GM19023 (cell line): ENCODE measurements around the gene NGF.
"Not testable (repeated sequence)": the region's sequence is repeated elsewhere in the genome, so short reads cannot be mapped to it uniquely, and the experiment has no call there.

ENCODE experiments used
- ATAC-seq: cut with Tn5 transposase; IDR thresholded peaks from one replicate; pipeline ENCODE4 v1.9.1; 2021; ENCODE audit warnings: mild to moderate bottlenecking, moderate library complexity; ENCODE audit not compliant: unreplicated experiment

The NGF gene

DNA sequence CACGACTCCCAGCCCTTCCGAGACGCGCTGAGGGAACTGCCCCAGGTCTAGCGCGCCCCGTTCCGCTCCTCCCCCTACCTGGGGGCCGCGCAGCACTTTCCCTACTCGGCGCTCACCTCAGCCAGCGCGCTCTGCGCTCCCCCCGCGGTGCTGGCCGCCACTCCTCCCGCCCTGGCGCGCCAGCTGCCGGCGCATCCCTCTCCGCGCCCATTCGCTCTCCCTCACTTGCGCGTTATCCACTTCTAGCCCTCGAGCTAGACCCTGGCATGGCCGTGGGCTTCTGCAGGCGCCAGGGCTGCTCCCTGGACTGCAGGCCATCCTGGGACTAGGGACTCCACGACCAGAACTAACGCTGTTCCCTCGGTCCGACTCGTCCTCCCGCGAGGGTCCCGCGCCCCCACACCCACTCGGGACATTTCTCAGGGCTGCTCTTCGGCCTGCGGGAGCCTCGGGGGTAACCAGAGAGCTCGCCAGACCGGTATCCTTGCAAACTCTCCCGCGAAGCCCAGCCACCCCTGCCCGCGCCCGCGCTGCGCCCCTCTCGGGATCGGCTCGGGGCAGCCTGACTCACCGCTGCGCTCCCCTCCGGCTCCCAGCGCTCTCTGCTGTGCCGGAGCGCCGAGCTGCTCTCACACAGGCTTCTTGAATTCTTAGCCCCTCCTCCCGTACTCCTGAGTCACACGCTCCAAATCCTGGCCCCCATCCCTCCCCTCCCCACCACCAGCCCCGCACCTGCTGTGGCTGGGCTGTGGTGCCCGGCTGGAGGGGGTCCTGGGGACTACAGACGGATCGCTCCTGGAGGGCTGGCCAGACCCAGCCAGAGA is at the start of gene NGF:
NGF (minus strand) TSS at position 617 of the 824 bp plus-strand sequence. CDS start 51,454 bp downstream, outside the sequence.
- ATAC-seq, result no peak

DNA sequence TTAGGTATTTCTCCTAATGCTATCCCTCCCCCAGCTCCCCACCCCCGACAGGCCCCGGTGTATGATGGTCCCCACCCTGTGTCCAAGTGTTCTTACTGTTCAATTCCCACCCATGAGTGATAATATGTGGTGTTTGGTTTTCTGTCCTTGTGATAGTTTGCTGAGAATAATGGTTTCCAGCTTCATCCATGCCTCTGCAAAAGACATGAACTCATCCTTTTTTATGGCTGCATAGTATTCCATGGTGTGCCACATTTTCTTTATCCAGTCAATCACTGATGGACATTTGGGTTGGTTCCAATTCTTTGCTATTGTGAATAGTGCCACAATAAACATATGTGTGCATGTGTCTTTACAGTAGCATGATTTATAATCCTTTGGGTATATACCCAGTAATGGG is 45.4 kb upstream of the NGF start:
- not testable (repeated sequence) for ATAC-seq

GRCh38 chr1:115379943-115380342 is 41.9 kb upstream of the NGF start:
- no peak for ATAC-seq

GRCh38 chr1:115377411-115377810 is 39.4 kb upstream of the NGF start:
- ATAC-seq, result no peak

DNA sequence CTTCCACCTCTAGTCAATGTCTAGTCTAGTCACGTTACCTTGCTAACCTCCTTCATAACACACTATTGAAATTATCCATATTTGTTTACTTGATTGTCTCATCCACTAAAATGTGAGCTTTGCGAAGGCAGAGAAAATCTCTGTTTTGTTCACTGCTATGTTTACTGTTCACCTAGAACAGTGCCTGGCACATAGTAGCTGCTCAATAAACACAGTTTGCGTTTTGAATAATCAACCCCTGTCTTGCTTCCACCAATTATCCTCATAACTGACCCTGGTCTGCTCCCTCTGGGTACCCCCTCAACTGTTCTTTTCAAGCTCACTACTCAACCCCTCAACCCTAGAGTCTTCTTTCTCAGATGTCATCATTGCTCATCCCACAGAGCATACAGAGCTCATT is 36.5 kb upstream of the NGF start:
- no peak for ATAC-seq

DNA sequence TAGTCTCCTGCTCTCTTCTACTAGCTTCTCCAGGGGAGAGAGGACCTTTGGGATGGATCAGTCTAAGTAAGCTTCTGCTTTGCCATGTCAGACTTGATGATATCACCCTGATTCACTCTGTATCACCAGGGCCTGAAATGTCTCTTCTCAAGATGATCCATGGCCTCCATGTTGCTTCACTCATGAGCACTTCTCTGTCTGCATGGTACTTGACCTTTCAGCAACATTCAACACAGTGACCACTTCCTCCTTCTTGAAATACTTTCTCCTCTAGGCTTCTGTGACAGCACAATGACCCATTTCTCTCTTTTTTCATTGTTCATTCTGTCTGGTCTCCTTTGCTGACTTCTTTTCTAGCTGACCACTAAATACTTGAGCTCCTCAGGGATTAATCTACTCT is 35.3 kb upstream of the NGF start:
- ATAC-seq, result no peak

DNA sequence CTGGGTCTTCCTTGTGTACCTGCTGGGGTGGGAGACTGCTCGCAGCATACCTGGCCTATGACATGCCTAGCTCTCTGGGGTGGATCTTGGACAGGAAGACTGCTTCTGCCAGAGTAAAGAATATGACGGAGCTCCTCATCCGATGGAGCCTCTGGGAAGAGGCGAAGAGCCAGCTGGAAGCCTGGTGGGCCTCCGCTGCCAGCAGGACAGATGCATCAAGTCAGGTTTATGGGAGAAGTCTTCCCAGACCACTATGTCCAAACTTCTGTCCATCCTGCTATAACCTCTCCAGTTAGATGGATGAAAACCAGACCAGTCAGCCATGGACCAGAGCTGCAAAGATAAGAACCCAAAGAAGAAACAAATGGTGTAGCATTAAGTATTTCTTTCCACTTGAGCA is 27.7 kb upstream of the NGF start:
- ATAC-seq, result no peak

- no peak for ATAC-seq
Measured at GRCh38 chr1:115364780-115365155, 26.7 kb upstream of the NGF start.

GRCh38 chr1:115364046-115364779 is 26.2 kb upstream of the NGF start:
- ATAC-seq, result no peak

- no peak for ATAC-seq
Measured at GRCh38 chr1:115363171-115363570, 25.1 kb upstream of the NGF start.

DNA sequence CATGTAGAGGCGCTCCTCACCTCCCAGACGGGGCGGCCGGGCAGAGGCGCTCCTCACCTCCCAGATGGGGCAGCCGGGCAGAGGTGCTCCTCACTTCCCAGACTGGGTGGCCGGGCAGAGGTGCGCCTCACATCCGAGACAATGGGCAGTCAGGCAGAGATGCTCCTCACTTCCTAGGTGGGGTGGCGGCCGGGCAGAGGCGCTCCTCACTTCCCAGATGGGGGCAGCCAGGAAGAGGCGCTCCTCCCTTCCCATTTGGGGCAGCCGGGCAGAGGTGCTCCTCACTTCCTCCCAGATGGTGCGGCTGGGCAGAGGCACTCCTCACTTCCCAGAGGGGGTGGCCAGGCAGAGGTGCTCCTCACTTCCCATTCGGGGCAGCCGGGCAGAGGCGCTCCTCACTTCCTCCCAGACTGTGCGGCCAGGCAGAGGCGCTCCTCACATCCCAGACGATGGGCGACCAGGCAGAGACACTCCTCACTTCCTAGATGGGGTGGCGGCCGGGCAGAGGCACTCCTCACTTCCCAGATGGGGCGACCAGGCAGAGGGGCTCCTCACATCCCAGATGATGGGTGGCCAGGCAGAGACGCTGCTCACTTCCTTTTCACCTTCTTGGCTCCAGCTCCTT is 22.6 kb upstream of the NGF start:
- not testable (repeated sequence) for ATAC-seq

DNA sequence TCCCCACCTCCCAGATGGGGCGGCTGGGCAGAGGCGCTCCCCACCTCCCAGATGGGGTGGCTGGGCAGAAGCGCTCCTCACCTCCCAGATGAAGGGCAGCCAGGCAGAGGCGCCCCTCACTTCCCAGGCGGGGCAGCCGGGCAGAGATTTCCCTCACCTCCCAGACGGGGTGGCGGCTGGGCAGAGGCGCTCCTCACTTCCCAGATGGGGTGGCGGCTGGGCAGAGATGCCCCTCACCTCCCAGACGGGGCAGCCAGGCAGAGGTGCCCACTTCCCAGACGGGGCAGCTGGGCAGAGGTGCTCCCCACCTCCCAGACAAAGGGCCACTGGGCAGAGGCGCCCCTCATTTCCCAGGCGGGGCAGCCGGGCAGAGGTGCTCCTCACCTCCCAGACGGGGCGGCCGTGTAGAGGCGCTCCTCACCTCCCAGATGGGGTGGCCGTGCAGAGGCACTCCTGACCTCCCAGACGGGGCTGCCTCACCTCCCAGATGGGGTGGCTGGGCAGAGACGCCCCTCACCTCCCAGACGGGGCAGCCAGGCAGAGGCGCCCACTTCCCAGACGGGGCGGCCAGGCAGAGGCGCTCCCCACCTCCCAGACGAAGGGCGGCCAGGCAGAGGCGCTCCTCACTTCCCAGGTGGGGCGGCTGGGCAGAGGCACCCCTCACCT is 21.9 kb upstream of the NGF start:
- ATAC-seq, result not testable (repeated sequence)

DNA sequence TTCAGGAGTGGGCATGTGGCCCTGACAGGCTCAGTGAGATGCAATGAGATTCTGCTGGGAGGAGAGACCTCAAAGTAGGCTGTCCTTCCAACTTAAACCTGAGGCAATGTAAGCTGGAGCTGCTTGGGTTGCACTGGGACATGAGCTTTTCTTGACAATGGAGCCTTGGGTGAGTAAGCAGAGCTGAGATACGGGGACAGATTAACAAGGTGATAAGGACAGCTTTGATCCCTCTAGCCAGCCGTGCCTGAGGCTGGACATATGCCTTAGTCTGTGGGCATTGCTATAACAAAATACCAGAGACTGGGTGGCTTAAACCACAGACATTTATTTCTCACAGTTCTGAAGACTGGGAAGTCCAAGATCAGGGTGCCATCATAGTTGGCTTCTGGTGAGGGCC is 18.3 kb upstream of the NGF start:
- no peak for ATAC-seq

DNA sequence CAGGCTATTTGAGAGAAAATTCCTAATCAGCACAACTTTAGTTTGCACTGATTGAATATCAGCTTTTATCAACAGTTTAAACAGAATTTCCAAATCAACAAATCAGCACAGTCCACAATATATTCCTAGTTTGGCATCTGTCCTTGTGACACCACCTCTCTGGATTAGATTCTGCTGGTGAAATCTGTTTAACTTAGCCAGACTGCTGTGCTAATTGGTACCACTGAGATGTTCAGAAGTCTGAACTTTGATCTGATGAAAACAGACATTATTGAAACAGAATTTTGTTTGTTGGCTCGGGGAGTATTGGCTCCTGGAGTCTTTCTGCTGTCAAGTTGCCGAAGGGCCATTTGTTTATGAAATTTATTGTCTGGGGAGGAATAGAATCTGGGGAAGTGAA is 17.0 kb upstream of the NGF start:
- ATAC-seq, result no peak

GRCh38 chr1:115351143-115351542 is 13.1 kb upstream of the NGF start:
- ATAC-seq, result no peak

- no peak for ATAC-seq
Measured at GRCh38 chr1:115348636-115349035, 10.6 kb upstream of the NGF start.

DNA sequence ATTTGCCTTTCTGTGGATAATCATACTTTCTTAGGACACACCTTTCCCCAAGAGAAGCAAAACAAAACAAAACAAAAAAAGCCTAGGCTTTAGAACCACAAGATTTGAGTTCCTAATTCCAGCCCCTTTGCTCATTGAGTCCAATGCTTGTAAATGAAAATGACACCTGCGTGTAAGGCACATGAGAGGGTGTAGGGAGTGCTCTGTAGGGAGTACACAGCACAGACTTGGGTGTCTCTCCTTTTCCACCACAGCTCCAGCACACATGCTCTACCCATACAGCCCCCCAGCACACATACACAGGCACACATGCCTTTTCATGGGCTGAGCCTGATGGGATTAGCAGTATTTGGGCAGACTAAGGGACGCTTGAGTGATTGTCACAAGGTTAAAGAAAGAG is 9.2 kb upstream of the NGF start:
- ATAC-seq, result no peak

DNA sequence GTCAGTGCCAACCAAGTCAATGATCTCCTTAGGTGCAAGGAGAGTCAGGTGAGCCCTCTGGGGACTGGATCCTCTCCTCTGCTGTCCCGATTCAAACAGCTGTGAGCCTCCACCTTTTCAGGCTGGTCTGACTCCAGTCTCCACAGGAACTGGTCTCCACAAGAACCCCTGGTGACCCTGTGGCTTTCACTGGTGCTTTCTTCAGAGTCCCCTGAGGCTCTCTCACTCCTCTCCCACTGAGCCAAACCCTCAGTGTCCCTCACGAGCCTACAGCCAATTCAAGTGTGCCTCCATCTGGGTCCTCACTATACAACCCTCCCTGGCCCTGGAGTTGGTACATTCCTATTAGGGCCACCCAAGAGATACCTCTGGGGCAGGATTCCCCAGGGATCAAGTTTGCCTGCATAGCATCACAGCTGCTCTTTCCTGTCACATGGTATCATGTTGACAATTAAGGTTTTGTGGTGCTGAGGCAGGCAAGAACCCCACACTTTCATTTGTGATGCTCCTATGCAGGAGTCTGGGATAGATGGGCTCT is 5.2 kb upstream of the NGF start:
- no peak for ATAC-seq

- ATAC-seq, result no peak
Measured at GRCh38 chr1:115341948-115342347, 3.9 kb upstream of the NGF start.

DNA sequence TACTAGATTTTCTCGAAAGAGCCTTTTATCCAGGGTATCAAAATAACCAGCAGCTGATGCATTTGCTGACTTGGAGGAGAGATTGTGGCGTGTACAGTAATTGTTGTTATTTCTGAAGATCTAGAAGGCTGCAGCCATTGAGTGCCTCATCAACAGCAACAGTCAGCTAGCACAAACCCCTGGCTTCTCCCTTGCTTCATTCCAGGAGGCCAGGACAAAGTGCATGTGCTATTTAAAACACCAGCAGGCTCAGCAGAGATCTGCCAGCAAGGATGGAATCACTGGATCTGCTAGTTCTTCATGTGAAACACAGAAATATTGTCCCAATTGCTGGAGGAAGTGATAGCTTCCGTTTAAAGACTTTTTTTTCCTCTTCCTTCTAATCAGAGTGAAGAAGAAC is 2.8 kb upstream of the NGF start:
- ATAC-seq, result no peak

DNA sequence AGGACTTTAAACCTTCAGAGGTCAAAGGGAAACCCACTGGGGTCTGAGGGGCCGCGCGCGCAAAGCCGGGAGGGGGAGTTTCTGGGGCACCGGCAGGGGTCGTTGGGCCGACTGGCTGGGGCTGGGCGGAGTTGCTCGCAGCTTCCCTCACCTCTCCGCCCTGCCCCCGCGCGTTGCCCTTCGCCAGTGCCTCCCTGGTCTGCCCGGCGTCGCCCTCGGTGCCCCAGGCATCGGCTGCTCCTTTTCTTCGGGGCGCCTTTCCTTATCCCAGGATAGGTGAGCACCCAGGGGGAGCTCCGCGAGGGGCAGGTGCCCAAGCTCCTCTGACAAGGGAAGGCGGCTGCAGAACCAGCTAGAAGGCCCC is 390 bp upstream of the NGF start:
- ATAC-seq, result no peak
